ENCODE measurements around the gene SHISAL2B.
"Not testable (repeated sequence)": the region's sequence is repeated elsewhere in the genome, so short reads cannot be mapped to it uniquely, and the experiment has no call there.

The SHISAL2B gene

DNA sequence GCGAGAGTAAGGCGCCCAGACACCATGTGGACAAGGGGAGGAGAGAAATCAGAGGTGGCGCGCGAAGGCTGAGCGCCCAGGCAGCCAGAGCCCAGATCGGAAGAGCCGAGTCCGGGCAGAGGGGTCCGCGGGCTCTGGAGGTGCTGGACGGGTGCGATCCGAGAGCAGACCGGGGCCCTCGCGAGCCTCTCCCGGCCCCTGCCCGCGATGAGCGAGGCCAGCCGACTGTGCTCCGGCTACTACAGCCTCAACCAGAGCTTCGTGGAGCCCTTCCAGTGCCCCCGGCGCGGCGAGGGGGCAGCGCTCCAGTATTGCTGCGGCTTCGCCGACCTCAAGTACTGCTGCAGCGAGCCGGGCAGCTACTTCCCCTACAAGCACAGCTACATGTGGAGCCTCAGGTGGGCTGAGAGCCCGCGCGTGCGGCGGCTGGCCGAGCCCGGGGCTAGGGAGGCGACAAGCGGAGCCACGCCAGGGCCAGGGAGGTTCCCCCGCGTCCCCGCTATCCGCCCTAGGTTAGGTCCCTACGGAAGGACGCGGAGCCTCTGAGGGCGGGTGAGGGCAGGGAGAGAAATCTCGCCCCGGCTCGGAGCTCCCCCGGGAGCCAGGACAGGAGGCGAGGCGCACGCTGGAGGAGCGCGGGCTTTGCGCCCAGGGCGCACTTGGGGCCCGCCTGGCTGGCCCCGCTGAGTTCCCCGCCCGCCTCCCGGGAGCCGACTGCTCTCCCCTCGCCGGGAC, at the start of gene SHISAL2B:
SHISAL2B (plus strand) TSS at position 87 of the 735 bp plus-strand sequence; CDS start at position 208, 121 bp downstream.
- no peak for DNase-seq

DNA sequence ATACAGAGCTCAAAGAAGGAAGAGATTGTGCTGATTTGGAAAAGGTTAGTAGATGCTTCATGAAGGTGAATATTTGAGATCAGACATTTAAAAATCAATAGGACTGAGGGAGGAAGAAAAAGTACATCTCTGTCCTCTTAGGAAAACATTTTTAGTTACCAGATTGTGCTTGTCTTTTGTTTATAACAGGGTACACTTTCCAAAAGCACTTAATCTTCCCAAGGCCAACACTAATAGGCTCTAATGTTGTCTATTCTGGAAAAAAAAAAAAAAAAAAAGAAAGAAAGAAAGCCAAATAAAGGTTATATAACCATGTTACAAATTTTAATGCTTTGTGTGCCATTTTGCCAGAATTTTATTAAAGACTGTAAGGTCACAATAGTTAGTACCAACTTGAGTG, 45.5 kb upstream of the SHISAL2B start:
- DNase-seq = no peak

DNA sequence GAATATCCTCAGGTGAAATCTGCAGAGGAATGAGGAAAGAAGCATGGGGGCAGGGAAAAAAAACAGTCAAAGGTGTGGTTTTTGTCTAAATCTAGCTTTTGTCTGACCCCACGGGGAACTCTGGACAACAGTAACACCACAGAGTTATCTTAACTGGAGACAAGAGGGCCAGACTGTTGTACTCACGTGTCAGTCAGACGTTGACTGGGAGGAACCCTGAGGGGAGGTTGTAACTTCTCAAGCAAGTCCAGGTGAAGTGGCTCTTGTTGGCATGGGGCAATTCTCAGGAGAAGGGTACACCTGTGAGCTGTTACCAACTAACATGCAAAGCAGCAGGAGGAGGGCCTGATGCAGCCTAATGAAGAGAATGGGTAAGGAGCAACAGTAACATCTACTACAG, 44.1 kb upstream of the SHISAL2B start:
- DNase-seq = no peak

DNA sequence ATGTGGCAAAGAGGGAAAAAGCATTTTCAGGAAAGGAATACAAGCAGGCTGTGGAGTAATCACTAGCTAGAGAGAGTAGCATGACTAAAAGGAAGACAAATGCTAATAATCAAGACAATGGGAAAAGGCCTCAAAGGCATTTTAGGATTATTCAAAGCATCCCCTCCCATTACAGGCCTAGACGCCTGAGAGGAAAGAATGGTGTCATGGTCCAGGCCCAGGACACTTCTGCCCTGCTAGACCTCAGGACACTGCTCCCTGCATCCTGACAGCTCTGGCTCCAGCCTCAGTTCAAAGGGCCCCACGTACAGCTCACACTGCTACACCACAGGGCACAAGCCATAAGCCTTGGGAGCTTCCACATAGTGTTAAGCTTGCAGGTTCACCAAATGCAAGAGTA, 40.8 kb upstream of the SHISAL2B start:
- DNase-seq = no peak

DNA sequence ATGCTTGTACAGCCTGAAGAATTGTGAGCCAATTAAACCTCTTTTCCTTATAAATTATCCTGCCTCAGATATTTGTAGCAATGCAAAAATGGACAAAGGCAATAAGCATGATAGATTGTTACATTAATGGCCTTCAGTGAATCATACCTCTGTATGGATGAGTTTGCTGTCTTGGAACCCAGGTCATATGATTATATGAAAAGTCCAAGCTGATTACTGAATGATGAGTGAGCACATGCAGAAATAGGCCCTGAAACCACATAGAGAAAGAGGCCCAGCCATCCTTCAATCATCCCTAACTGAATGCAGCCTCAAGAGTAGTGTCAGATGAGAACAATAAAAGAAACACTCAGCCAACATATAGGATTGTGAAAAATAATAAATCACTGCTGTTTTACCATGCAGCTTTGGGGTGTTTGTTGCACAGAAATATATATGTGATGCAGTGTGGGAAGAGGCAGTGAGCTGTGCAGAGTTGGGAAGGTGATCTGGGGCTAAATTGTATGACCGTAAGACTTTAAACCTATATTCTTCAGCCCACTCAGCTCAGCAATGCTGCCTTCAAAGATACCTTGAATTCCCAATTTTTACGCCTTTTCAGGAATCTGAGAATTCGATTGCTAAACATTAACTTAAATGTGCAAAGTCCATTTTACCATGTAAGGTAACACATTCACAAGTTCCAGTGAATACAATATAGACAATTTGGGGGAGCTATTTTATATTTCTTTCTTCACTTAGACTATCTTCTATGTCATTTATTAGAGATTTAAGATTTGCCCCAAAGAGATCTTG, 36.3 kb upstream of the SHISAL2B start:
- no peak for DNase-seq

DNA sequence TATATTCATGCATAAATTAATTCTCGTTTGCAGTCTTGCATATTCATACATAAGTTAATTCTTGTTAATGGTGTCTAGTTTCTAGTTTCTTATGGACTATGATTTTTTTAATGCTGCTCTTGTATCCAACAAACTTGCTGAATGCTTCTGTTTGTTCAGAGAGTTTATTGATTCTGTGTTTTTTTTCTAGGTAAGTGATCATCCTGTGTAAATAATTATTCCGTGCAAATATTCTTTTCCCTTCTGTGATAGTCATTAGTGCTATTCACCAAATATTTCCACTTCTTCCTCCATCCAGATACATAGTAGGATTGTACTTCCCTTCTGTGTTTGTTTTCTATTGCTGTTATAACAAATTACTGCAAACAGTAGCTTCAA, 35.8 kb upstream of the SHISAL2B start:
- no peak for DNase-seq

DNA sequence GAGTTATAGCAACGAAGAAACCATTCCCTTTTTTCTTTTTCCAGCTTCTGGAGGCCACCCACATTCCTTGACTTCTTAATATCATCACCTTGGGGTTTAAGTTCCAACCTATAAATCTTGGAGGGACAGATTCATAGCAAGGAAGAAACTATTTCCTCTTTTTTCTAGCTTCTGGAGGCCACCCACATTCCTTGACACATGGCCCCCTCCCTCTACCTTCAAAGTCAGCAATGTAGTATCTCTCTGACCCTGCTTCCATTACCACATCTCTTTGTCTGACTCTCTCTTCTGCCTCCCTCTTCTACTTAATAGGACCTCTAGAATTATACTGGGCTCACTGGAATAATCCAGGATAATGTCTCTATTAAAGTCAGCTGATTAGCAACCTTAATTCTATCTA, 34.7 kb upstream of the SHISAL2B start:
- DNase-seq = no peak

DNA sequence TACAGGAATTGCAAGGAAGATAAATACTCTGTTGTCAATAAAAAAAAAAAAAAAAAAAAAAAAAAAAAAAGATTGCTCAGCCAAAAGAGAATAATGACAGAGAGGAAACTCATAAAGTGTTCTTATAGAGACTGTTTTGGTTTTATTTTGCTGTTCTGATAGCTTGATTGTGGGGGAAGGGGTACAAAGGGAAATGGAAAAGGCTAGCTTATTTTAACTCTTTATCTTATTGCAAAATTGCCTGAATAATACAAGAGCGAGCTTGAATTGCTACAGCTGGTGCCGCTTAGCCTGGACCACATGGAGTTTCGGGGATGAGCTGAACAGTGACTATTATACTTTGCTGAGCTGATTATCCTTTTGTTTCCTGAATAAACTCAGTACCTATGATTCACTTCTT, 31.0 kb upstream of the SHISAL2B start:
- no peak for DNase-seq

DNA sequence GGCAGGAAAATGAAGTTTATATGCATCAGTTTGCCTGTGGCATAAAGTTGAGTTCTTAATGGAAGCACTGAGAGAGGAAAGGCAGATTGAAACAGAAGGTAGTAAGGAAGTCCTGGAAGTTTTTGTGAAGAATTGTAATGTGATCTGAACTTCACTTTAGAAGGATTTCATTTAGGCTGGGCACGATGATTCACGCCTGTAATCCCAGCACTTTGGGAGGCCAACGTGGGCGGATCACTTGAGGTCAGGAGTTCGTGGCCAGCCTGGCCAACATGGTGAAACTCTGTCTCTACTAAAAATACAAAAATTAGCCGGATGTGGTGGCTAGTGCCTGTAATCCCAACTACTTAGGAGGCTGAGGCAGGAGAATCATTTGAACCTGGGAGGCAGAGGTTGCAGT, 27.1 kb upstream of the SHISAL2B start:
- not testable (repeated sequence) for DNase-seq

DNA sequence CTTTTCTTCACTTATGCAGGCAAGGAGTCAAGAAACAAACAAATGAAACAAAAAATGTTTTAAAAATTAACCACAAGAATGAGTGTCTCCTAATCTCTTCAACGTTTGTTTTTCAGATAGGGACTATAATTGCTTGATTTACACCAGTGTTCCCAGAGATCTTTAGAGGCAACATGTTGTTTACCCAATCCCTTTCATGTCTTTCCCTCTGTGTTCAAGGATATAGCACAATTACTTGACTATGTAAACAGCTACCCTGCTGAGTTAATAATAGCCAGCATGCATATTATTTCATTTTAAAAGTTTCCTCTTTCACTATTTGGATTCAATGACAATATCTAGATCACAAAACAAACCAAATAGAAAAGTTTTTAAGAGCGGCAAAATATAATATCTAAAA, 25.1 kb upstream of the SHISAL2B start:
- no peak for DNase-seq

DNA sequence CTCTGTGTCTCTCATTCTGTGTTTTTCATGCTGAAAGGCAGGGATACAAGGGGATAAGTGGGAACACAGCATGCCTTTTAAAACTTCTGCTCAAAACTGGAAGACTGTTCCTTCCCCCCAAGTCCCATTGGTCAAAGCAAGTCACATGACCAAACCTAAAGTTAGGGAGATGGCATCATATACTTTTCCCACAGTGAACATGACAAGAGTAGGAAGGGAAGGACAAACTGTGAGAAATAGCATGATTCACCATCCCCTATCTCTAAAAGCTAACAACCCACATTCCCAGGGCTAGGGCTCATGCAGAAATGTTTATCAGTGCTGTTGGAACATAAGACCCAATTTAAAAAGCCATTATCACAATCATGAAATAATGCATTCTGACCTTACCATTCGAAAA, 24.2 kb upstream of the SHISAL2B start:
- DNase-seq = no peak

DNA sequence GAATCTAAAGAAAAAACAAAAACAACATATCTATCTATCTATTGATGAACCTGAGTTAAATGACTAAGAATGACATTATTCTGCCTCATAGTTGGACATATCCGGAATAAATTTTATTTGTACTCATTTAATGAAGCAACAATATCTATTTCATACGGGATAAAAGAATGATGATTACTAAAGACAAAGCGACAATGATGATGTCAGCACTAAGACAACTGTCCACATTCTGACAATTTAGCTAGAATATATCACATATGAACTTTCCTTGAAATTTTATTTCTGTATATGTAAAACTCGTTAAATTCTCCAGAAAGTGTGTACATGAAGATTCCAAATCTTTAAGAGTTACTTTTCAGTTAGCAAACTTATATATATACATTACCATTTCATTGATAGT, 23.2 kb upstream of the SHISAL2B start:
- no peak for DNase-seq

DNA sequence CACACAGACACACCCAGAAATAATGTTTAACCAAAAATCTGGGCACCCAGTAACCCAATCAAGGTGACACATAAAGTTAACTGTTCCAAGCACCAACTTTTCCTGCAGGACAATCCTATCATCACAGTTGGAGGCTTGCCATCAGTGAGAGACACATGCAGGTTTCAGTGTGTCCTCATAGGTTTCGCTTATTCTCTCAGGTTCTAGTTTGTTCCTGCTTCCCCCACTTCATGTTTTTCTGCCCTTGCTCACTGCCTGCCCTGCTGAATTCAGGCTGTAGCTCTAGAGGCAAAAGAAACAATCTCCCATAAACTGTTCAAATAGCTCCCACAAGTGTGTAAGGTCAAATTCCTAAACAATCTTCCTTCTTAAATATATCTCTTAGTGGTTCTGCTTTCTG, 20.0 kb upstream of the SHISAL2B start:
- no peak for DNase-seq

DNA sequence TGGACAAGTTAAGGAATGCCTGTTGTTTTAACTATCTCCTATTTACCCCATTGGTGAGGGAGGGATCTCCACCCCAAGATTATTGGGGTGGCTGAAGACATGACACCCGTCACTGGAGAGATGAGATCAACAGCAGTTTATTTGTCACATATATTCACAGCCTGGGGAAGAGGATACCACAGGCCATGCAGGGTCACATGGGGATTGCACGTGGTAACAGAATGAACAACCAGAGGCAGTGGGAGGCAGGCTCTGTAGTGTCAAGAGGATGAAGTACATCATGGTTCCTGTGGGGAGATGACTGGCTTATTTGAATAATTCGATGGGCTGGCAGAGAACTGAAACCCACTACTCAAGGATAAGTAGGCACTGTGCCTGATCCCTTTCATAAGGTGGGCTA, 18.6 kb upstream of the SHISAL2B start:
- no peak for DNase-seq

DNA sequence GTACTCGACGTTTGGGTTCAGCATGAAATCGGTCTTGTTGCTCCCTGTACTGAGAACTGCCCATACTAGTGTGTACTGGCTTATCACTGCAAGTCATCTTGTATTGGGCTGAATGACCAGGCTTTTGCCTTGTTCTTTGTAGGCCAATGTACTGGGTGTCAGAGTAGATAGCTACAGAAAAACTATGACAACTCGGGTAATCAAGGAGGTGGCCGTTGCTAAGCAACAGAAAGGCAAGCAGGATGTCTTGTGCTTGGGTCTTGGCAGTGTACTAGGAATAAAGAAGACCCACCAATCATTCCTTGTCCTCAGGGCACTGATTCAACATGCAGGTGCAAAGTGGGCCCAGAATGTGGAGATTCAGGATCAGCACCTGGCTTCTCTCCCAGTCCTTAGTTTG, 11.9 kb upstream of the SHISAL2B start:
- no peak for DNase-seq

DNA sequence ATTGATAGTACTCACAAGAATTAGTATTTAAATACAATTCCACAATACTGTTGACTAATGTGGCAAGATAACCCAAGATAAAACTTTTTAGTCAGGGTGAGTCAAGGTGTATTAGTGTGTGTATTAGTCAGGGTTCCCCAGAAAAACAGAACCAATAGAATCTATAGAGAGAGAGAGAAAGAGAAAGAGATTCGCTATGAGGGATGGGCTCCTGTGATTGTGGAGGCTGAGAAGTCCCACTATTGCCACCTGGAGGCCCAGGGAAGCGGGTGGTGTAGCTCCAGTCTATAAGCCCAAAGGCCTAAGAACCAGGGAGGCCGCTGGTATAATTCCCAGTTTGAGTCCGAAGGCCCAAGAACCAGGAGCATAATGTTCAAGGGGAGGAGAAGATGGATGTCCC, 10.0 kb upstream of the SHISAL2B start:
- DNase-seq = peak; percentile 8 to 9

DNA sequence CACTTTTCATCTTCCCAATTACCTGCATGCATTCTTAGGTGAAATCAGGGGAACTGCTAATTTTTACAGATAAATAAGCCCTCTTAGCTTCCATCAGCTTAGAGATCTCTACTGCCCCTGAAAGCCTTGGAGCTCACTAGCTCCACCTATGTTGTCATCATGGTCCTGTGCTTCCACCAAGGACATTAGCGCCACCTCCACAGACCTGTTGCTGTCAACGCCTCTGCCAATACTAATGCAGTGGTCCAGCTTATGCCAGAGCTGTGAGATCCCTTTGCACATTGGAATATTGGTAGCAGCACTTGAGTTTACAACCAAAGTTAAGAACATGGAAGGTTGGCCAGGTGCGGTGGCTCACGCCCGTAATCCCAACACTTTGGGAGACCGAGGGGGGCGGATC, 7.7 kb upstream of the SHISAL2B start:
- no peak for DNase-seq

DNA sequence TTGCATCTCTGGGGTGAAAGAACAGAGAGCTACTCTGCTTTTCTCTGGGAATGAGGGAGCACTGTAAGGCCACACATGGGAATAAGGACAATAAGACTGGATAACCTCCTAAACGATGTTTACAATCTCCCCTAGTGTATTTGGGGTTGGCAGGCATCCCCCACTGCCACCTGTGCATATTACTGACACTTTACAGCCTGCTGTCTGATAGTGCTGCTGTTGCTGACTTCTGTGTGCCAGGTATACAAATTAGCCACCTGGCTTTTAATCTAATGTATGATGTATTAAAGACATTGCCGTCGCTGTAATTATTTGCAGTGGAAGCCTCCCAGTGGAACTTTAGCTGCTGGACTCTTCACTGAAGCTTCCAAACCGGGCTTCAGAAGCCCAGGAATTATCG, 4.4 kb upstream of the SHISAL2B start:
- no peak for DNase-seq

DNA sequence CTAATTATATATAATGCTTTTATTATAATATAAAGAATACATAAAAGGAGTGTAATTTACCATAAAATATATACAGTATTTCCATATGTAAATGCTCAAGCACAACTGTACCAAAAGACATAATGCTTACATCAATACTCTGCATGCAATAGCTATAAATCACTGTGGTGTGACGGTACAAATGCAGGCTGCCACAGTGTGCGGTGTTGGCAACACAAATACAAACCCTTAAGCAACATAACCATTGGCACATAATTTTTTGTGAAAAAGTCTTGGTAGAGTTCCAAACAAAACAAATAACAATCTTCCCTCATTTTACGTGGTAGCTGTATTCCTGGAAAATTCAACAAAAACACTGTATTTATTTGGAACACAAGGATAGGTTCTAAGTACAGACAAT, 1.9 kb upstream of the SHISAL2B start:
- no peak for DNase-seq

DNA sequence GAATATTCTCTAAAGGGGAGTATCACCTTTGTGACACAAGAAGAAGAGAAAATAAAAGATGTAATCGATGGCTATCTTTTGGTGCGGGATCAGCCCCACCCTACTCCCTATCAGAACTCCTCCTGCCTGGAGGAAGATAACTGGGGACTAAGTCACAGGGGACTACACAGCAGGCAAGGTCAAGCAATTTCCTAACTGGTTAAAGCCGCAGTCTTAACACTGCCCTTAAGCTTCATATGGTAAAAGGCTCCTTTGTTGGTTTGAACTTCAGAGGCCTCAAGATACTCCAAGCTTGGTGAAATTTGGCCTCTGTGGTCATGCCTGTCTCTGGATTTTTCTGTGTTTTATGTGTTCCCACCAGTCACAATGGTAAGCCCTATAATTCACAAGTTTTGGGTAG, 1.3 kb upstream of the SHISAL2B start:
- no peak for DNase-seq

DNA sequence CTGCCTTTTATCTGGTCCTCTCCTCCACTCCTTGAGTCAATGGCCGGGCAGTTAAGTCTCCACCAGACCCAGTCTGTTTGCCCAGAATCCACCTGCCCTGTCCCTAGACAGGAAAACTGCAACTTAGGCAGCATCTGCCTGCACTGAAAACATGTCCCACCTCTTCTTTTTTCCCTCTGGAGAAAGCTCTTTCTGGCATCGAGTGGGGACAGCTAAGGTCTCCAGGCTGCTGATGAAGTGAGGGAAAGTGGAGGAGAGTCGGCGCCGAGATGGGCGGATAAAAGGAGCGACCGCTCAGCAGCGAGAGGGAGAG, 243 bp upstream of the SHISAL2B start:
- DNase-seq = no peak

DNA sequence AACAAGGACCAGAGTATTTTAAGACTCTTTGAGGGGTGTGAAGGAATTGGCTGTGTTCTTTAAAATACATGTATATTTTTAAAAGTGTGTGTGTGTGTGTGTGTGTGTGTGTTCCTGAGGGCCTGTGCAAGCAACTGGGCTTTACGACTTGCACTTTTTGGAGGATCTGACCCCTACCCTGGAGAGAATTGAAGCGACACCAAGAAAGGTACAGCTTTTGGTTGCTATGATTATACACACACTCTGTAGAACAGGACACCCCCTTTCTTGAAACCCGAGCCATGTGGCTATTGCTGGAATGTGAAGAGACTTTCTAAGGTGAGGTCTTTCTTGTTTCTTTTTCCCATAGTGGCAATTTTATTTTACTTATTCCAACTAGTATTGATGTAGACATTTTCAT, 988 bp downstream of the SHISAL2B start:
- DNase-seq = no peak

DNA sequence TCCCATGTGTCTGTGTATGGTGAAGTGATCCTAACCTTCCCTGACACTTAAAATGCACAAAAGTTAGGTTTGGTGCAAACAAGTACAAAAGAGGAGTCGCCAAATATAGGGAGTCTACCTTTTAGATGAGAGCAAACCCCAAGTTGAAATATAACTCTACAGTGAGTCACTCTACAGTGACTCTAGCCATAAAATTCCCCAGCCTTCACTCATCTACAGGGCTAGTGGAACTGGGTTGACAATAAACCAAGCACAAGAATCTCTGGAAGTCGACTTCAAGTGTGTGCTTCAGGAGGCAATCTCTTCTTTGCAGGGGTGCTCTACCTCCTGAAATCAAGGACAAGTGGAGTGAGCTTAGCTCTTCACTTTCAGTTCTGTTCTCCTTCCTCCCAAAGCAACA, 3.3 kb downstream of the SHISAL2B start:
- no peak for DNase-seq

DNA sequence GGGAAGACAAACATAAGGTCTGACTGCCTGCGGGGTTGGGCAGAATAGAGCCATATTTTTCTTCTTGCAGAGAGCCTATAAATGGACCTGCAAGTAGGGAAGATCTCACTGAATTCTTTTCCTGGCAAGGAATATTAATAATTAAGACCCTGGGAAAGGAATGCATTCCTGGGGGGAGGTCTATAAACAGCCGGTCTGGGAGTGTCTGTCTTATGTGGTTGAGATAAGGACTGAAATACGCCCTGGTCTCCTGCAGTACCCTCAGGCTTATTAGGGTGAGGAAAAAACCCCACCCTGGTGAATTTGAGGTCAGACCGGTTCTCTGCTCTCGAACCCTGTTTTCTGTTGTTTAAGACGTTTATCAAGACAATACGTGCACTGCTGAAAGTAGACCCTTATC, 6.1 kb downstream of the SHISAL2B start:
- not testable (repeated sequence) for DNase-seq

DNA sequence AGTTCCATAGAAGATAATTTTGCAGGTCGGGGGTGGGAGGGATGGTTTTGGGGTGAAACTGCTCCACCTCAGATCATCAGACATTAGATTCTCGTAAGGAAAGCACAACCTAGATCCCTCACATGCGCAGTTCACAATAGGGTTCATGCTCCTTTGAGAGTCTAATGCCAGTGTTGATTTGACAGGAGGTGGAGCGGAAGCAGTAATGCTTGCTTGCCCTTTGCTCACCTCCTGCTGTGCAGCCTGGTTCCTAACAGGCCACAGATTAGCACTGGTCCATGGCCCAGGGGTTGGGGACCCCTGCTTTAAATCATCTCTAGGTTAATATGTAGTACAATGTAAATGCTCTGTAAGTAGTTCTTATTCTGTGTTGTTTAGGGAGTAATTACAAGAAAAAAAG, 10.5 kb downstream of the SHISAL2B start:
- DNase-seq = no peak
